Stimulated activated CD8-positive, alpha-beta memory T cell treated with anti-CD3 and anti-CD28 coated beads, Interleukin-12 subunit alpha, Interleukin-12 subunit beta, amount 100 ng/mL, for 24 hours (primary cell): ENCODE results near the gene ODF2.
"Not testable (repeated sequence)": the region's sequence is repeated elsewhere in the genome, so short reads cannot be mapped to it uniquely, and the experiment has no call there.

Experiments
- DNase-seq: peaks from one replicate; pipeline ENCODE4 v3.0.0-alpha.2; 2020; ENCODE audit errors: extremely low read depth

The ODF2 gene

DNA sequence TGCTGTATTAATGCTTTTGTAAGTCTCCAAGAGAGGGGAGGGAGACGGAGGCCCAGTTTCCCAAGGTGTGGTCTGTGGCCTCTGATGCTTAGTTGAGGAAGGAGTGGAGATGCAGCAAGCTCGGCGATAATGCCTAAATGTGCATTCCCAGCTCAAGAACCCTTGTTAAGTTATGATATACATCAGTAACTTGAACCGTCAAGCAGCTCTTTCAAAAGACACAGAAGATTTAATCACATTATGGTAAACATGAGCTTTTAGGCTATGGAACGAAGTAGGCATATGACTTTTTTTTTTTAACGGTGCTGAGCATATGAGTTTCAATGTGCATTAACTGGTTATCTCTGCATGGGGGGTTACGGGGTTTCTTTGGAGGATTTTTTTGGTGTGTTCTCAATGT lies 26.4 kb downstream of the ODF2 start:
- no peak for DNase-seq

DNA sequence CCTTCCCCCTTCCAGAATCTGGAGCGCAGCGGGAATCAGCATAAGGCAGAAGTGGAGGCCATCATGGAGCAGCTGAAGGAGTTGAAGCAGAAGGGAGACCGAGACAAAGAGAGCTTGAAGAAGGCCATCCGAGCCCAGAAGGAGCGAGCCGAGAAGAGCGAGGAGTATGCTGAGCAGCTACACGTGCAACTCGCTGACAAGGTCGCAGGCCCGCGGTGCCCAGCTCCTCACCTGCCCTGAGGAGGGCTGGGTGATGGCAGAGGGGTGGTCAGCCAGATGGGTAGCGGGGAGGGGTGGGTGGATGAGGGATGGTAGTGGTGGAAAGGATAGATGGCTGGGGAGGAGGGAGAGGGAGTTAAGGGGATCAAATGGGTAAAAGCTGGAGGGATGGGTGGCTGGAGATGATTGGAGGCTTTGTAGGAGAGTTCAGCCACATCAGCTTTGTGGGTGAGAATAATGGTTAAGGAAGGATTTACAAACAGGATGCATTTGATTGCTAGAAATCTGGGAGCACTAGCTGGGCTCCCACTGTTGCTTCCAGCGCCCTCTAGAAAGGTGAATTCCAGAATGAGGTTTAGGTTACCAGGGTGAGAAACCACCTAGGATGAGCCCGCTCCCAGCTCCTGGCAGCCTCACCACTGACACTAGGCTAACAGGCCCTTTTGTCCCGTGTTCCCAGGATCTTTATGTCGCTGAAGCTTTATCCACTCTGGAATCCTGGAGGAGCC lies 29.0 kb downstream of the ODF2 start:
- DNase-seq: no peak

DNA sequence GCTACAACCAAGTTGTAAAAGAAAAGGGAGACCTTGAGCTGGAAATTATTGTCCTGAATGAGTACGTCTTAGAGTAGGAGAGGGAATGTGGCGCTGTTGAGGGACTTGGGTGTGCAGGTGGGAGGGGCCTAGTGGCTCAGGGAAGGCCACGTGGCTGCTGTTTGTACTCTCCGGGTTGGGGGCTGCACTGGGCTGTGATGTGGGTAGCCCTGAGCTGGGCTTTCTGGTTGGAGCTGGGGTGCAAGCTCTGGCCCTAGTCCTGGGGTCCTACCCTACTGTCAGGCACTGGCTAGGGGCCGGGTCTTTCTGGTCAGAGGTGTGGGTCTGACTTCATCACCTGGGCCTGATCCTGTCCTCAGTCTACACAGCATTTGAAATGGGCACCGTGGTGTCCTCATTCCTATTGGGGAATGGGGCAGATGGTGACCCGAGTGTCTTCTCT lies 29.6 kb downstream of the ODF2 start:
- DNase-seq: no peak

DNA sequence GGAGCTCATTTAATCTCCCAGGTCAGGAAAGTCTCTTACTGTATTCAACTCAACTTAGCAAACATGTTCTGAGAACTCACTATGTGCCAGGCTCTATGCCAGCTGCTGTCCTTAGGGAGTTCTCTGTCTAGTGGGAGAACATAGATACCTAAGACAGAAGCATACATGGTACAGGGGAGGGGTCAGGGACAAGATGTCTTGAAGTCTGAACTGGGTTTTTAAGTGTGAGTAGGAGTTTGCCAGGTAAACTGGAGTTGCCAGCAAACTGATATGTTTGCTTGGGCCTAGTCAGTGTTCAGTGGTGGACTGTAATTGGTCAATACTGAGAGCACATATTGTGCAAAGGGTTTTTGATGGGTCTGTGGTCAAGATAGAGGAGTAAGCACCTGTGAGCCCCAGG lies 30.4 kb downstream of the ODF2 start:
- DNase-seq: no peak

DNA sequence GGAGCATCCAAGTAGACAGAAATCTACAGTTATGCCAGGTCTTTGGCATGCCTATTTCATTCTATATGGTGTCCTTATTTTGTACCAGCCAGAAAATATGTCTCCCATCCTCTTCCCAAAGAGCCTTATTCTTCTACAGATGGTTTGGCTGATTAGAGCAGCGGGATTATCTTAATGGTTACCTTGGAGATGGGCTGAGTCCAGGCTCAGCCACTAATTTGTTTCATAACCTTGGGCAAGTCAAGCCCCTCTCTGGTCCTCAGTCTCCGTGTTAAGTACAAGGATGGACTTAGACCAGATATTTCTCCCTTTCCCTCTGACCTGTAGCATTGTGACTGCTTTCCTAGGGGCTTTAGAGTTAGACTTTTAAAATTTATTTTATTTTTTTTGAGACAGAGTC lies 37.6 kb downstream of the ODF2 start:
- no peak for DNase-seq

DNA sequence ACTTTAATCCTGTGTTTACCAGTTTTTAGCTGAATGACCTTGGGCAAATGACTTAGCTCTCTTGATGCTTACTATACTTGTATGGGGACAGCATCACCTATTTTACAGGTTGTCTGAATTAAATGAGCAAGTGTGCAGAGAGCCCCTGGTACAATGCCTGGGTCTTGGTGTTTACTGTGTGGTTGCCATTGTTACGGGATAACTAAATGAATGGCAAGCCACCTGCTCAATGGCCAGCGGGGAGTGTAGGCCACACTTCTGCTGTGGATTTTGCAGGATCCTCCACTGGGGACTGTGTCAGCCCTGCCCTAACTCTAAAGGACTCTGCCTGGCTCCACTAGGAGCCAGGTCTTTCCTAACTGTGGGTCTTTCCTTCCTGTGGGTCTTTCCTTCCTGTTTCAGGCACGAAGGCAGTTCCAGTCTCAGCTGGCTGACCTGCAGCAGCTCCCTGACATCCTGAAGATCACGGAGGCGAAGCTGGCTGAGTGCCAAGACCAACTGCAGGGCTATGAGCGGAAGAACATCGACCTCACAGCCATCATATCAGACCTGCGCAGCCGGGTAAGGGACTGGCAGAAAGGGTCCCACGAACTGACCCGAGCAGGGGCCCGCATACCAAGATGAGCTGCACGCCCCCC lies 38.4 kb downstream of the ODF2 start:
- DNase-seq: no peak

DNA sequence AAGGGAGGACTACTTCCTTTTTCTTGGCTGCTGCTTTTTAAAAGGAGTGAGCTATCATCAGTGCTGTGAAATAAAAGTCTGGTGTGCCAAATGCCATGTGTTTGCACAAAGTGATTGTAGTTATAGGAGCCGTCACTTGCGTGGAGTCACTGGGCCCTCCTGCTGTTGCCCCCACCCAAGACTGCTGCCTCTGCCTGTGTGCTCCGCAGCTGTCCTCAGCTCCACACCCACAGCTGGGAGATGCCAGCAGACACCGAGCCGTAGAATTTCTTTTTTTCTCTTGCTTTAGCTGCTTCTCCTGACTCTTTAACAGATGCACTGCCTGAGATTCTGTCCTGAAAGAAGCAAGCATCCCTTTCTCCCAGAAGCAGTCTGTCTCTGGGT lies 38.9 kb downstream of the ODF2 start:
- DNase-seq: no peak

DNA sequence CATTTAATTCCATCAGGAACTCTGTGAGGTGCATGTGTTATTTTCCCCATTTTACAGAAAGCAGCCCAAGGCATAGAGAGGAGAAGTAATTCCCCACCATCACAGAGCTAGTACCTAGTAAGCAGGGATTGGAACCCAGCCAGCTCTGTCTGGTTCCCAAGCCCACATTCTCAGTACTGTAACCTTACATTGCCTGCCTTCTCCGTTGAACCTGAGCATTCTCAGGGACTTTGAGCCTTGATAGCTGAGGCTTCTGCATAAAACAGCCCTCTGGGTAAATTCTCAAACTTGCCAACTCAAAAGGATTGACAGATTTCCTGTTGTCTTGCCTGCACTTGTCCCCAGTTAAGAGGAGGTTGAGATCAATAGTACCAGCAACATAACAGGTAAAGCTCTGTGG lies 39.5 kb downstream of the ODF2 start:
- DNase-seq: no peak

DNA sequence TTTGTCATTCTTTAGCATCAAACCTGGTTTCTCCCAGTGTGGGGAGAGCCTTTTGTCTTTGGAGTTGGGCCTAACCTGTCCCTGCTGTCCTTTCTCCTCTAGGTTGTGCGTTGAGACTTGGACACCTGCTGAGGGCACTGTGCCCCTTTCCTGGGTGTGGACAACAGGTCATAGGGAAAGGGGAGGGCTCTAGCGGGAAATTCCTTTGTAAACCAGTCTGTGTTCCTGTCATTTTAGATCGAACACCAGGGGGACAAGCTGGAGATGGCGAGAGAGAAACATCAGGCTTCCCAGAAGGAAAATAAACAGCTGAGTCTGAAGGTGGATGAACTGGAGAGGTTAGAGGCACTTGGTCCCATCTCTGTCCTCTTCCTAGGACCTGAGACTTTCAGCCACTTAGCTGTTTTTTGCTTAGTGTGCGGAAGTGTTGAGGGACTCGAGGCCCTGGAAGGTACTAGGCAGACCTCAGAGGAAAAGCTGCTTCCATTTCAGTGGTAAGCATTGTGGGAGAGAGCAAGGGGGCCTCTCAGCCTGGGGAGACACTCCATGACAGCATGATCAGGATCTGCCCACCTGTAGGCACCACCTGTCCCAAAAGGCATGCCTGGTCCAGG lies 40.1 kb downstream of the ODF2 start:
- DNase-seq: no peak

DNA sequence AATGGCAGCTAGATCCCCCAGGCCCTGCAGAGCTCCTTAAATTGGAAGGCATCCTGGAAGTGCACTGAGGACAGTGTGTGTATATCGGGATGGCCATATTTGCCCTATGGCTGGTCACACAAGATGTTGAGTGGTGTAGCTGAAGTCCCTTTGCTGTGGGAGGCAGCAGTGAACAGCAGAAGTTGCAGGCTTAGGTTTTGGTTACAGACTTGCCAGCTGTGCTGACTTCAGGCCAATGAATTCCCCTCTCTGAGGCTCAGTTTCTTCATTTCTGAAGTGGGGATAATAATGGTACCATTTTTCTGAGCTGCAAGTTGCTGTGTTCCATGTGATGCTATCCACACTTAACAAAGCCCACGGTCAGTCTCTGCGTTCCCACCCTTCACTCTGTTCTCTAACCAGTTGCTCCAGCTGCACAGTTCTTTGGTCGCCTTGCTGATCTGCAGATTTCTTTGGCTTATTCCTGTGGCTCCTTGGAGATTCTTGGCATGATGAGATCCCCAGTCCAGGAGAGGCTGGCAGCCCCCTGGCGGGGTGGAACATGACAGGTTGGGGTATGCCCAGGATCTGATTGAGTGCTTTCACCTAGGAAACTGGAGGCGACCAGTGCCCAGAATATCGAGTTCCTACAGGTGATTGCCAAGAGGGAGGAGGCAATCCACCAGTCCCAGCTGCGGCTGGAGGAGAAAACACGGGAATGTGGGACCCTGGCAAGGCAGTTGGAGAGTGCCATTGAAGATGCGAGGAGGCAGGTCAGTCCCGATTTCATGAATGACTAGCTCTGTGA lies 42.2 kb downstream of the ODF2 start:
- no peak for DNase-seq

DNA sequence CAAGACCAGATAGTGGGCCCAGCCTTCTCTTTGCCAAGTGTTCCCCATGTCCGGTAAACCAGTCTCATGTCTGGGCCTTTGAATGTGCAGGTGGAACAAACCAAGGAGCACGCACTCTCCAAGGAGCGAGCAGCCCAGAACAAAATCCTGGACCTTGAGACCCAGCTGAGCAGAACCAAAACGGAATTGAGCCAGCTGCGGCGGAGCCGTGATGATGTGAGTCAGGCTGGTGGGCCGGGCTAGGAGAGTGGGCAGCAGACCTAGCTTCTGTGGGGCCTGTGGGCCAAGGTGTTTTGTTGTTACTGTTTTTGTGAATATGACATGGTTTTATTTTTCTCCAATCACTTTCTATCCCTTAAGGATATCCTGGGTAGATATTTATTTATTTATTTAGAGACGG lies 43.1 kb downstream of the ODF2 start:
- DNase-seq: no peak

DNA sequence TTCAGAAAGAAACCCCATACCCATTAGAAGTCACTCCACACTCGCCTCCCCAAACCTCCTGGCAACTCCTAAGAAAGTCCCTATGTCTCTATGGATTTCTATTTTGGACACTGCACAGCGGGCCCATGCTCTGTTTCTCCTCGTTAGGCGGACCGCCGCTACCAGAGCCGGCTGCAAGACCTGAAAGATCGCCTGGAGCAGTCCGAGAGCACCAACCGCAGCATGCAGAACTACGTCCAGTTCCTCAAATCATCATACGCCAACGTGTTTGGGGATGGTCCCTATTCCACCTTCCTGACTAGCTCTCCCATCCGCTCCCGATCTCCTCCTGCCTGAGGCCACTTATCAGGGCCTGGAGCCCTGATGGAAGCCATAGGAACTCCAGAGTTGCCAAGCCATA lies 44.1 kb downstream of the ODF2 start:
- no peak for DNase-seq

DNA sequence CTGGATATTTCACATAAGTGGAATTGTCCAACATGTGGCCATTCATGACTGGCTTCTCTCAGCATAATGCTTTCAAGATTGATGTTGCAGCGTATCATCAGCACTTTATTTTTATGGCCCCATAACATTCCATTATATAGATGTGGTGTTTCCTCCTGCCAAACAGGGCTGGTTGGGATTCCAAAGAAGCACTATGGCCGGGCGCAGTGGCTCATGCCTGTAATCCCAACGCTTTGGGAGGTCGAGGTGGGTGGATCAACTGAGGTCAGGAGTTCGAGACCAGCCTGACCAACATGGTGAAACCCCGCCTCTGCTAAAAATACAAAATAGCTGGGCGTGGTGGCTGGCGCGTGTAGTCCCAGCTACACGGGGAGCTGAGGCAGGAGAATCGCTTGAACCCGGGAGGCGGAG lies 47.6 kb downstream of the ODF2 start:
- DNase-seq: not testable (repeated sequence)

DNA sequence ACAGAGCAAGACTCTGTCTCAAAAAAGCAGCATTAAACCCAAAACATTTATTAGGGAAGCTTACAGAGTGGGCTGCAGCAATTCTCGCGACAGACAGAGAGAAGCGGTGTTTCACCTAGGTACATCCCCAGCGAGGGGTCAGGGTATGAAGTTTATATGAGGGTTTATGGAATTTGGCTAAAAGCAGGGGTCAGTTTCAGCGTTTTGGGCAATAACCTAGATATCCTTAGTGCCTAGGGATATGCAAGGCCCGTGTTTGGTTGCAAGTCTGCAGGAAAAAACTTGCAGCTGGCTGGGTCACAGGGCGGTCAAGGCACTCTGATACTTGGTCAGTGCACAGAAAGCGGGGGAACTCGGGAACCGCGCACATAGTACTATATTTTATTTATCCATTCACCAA lies 48.1 kb downstream of the ODF2 start:
- no peak for DNase-seq

DNA sequence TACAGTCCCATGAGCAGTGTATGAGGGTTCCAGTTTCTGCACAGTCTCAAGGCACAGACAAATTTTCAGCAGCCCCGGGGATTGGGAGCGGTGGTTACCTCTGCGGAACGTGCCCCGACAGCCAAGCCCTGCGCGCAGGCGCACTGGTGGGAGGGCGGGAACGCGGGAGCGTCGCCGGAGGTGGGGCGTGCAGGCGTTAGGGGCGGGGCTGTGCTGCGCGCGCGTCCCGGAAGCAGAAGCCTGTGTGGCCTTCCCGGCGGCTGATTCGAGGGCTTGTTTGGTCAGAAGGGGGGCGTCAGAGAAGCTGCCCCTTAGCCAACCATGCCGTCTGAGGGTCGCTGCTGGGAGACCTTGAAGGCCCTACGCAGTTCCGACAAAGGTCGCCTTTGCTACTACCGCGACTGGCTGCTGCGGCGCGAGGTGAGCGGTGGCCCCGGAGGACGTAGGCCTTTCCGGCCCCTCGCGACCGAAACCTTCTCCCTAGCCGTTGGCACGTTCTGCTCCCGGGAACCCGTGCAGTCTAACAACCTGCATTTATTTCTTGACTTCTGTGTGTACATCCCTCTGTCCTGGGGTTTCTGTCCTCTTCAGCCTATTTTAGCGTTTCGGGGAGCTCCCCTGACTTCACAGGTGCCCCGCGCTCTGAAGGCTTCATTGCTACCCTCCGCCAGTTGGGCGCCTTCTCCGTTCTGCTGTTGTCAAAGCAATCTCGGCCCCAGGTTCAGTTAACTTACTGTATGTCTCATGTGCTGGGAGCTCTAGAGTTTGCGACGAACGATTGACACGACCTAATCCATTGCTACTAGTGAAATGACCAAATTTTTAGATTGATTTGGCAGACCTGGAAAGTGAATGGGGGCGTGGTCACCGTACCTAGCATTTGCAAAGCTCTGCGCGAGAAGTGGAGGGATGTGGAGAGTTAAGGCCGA lies 48.9 kb downstream of the ODF2 start, which contains the start of gene GLE1:
Gene GLE1 (plus strand): TSS at position 235 of the 929 bp plus-strand sequence. CDS start 87 bp downstream, at position 322.
- peak; percentile 92 for DNase-seq

DNA sequence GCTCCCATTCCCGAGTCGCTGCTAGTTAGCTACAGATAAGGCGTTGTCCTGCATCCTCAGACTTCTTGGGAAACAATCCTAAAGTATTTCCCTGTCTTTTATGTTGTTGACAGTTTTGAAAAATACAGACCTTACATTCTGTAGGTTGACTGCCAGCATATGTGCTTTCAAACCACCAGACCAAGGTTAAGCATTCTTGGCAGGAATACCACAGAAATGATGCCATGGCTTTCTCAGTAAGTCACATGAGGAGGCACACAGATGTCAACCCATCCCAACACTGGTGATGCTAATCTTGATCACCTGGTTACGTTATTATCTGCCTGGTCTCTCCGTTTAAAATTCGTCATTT lies 49.6 kb downstream of the ODF2 start:
- DNase-seq: no peak

DNA sequence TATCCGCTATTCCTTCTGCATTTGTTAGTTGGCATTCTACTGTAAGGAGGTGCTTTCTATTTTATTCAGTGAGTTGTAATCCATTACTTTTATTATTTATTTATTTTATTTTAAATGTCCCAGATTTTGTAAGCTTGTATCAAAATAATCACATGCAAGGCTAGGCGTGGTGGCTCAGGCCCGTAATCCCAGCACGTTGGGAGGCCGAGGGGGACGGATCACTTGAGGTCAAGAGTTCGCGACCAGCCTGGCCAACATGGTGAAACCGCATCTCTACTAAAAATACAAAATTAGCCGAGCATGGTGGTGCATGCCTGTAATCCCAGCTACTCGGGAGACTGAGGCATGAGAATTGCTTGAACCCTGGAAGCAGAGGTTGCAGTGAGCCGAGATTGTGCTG lies 50.1 kb downstream of the ODF2 start:
- DNase-seq: not testable (repeated sequence)

DNA sequence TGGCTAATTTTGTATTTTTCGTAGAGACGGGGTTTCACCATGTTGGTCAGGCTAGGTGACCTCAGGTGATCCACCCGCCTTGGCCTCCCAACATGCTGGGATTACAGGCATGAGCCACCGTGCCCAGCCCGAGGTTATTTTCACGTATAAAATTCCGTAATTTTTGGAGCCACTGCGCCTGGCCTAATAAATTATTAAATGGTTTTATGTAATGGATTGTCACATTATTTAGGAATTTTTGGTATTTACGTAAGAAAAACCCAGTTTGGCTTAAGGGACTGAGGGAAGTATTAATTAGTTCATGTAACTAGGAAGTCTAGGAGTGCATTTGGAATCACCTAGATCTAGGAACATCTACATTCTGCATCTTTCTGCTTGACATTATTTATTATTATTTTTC lies 57.0 kb downstream of the ODF2 start:
- no peak for DNase-seq

DNA sequence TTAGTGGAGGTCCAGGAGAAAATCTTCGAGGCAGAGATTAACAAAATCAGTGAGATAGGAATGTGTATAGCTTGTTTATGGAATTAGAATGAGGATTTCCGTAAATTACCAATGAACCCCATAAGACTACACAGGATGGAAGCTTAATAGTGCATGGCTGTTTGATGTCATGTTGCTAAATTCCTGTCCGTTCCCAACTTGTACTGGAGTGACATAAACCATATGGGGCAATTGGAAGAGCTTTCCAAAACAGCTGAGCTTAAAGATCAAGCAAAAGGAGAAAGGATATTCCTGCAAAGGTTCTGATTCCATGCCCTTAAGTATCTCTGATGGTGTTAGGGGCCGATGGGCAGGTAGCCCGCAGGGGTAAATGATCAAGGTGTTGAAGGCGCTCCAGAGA lies 66.2 kb downstream of the ODF2 start:
- no peak for DNase-seq

DNA sequence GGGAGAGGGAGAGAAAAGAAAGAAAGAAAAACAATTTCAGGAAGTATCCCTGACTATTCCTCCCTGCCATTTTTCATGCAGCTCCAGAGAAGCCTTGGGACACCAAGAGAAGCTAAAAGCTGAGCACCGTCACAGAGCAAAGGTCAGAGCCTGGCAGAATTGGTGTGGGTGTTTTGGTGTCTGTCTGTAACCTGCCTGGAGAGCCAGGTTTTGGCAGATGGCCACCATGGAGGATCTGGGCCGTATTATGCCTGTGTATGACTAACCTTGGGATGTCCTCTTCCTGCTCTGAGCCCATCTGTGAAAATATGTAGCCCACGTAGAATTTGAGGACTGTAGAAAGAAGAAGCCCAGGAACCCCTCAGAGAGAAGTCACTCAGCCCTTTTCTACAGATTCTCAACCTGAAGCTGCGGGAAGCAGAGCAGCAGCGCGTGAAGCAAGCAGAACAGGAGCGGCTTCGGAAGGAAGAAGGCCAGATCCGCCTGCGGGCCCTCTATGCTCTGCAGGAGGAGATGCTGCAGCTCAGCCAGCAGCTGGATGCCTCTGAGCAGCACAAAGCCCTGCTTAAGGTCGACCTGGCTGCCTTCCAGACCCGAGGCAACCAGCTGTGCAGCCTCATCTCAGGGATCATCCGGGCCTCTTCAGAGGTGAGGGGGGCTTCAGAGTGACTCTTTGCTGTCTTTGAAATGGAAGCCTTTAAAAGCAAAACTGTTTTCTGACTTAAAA lies 67.6 kb downstream of the ODF2 start:
- no peak for DNase-seq

DNA sequence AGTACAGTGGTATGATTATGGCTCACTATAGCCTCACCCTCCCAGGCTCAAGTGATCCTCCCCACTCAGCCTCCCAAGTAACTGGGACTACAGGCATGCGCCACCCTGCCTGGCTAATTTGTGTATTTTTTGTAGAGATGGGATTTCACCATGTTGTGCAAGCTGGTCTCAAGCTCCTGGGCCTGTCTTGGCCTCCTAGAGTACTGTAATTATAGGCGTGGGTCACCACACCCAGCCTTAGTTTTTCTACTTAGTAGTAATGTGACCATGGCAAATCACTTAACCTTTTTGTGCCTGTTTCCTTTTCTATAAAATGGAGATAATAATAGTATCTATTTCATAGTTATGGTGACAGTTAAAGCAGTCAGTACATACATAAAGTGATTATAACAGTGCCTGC lies 70.9 kb downstream of the ODF2 start:
- DNase-seq: no peak
